Measurements from ENCODE around the gene PACC1. TPM values are rescaled to one million over a fixed set of nuclear protein-coding genes. Genes with fewer than 3 reads are reported as not detected.

PACC1 gene
- total RNA-seq, 2 donors from 2014 or later: 17.3 to 27.4 TPM

DNA sequence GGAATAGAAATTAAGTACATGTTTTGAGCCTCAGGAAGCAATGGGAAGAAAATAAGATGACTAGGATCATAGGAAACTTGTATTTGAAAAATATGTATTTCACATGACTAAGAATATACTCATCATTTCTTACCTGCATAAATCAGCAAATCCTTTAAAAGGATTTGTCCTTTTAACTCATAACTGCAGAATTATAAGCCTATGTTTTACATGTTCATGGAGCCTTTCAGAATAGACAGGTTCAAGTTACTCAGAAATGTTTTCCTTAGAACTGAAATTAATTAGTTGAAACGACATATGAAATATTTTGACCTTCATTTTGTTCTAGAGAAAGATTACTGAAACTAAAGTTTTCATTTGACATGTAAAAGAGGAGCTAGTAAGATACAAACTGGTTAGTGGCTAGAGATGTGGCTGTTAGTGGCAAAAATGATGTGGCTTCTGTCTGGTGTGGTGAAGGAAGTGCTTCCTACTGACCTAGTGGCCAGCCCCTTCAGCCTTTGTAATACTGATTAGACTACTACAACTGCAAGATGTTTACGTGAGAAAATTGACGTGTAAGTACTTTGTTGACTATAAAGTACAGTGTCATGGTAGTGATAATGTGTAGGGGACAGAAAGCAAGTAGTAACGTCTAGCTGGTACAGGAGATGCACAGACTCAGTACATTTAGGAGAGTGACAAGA is 54.7 kb downstream of the PACC1 start:
- TF ChIP-seq CTCF (conservative IDR thresholded peaks at IDR 0.05): no peak
- Histone ChIP-seq H3K36me3 (ENCODE audit: control insufficient read depth, insufficient read depth, low read length) (peaks cover 80% of the 10 kb centered on the region), H3K9ac (ENCODE audit: extremely low read depth, low read length, poor library complexity, severe bottlenecking) (no peak overlapping the region), H3K4me3 (ENCODE audit: low read length) (no peak overlapping the region), H3K27me3 (ENCODE audit: control insufficient read depth, insufficient read depth, low read length, poor library complexity, severe bottlenecking) (no peaks in the 10 kb centered on the region), H3K27ac (ENCODE audit: low read depth, low read length) (no peak overlapping the region), H3K9me3 (ENCODE audit: control insufficient read depth, low read length) (no peaks in the 10 kb centered on the region), H3K4me1 (ENCODE audit: control insufficient read depth, insufficient read depth, low read length) (no peaks in the 10 kb centered on the region)
- H3K4me3 Mint-ChIP-seq: no peak overlapping the region
- WGBS, 2 experiments (ENCODE audit: insufficient coverage in 1 of 2, insufficient read length in 1 of 2): 92 to 97% methylated on average over 4 of the region's 4 CpGs
- H3K27ac Mint-ChIP-seq: peak overlapping the region; percentile 2
- DNase-seq: no peak
- no peaks in the 10 kb centered on the region for H3K9me3 Mint-ChIP-seq
- H3K4me1 Mint-ChIP-seq: peaks cover 1% of the 10 kb centered on the region
- H3K36me3 Mint-ChIP-seq (ENCODE audit: low read depth): peaks cover 62% of the 10 kb centered on the region
- H3K27me3 Mint-ChIP-seq (ENCODE audit: insufficient read depth): no peaks in the 10 kb centered on the region

GRCh38 chr1:212355230-212355969 is 59.3 kb downstream of the PACC1 start:
- H3K4me3 Mint-ChIP-seq: no peak overlapping the region
- H3K27ac Mint-ChIP-seq: no peak overlapping the region
- H3K9me3 ChIP-seq (ENCODE audit: control insufficient read depth, low read length): no peaks in the 10 kb centered on the region
- H3K27me3 ChIP-seq (ENCODE audit: control insufficient read depth, insufficient read depth, low read length, poor library complexity, severe bottlenecking): no peaks in the 10 kb centered on the region
- no peak for DNase-seq
- H3K9ac ChIP-seq (ENCODE audit: extremely low read depth, low read length, poor library complexity, severe bottlenecking): no peak overlapping the region
- no peak overlapping the region for H3K27ac ChIP-seq (ENCODE audit: low read depth, low read length)
- no peaks in the 10 kb centered on the region for H3K4me1 ChIP-seq (ENCODE audit: control insufficient read depth, insufficient read depth, low read length)
- H3K36me3 Mint-ChIP-seq (ENCODE audit: low read depth): peaks cover 53% of the 10 kb centered on the region
- no peaks in the 10 kb centered on the region for H3K9me3 Mint-ChIP-seq
- TF ChIP-seq CTCF (conservative IDR thresholded peaks at IDR 0.05): no peak
- no peak overlapping the region for H3K4me3 ChIP-seq (ENCODE audit: low read length)
- no peaks in the 10 kb centered on the region for H3K27me3 Mint-ChIP-seq (ENCODE audit: insufficient read depth)
- WGBS, 2 experiments (ENCODE audit: insufficient coverage in 1 of 2, insufficient read length in 1 of 2): 95% methylated on average over 3 of the region's 3 CpGs; no CpG with 5 or more reads in 1 of the 2 experiments
- H3K36me3 ChIP-seq (ENCODE audit: control insufficient read depth, insufficient read depth, low read length): peaks cover 79% of the 10 kb centered on the region
- peaks cover 5% of the 10 kb centered on the region for H3K4me1 Mint-ChIP-seq

GRCh38 chr1:212354464-212354863 is 60.2 kb downstream of the PACC1 start:
- Mint-ChIP-seq H3K36me3 (ENCODE audit: low read depth) (peaks cover 48% of the 10 kb centered on the region), H3K4me1 (peaks cover 5% of the 10 kb centered on the region), H3K27me3 (ENCODE audit: insufficient read depth) (no peaks in the 10 kb centered on the region), H3K27ac (no peak overlapping the region), H3K9me3 (no peaks in the 10 kb centered on the region), H3K4me3 (no peak overlapping the region)
- no peaks in the 10 kb centered on the region for H3K27me3 ChIP-seq (ENCODE audit: control insufficient read depth, insufficient read depth, low read length, poor library complexity, severe bottlenecking)
- no peak for DNase-seq
- H3K36me3 ChIP-seq (ENCODE audit: control insufficient read depth, insufficient read depth, low read length): peaks cover 79% of the 10 kb centered on the region
- H3K9ac ChIP-seq (ENCODE audit: extremely low read depth, low read length, poor library complexity, severe bottlenecking): no peak overlapping the region
- WGBS, 2 experiments (ENCODE audit: insufficient coverage in 1 of 2, insufficient read length in 1 of 2): 71 to 81% methylated on average over 1 to 3 of the region's 3 CpGs
- H3K4me1 ChIP-seq (ENCODE audit: control insufficient read depth, insufficient read depth, low read length): no peaks in the 10 kb centered on the region
- H3K4me3 ChIP-seq (ENCODE audit: low read length): no peak overlapping the region
- no peaks in the 10 kb centered on the region for H3K9me3 ChIP-seq (ENCODE audit: control insufficient read depth, low read length)
- no peak overlapping the region for H3K27ac ChIP-seq (ENCODE audit: low read depth, low read length)
- no peak for TF ChIP-seq CTCF (conservative IDR thresholded peaks at IDR 0.05)

Measured in endodermal cell (in vitro differentiated cells).